Measurements from ENCODE around the gene ZNF584. TPM values are rescaled to one million over a fixed set of nuclear protein-coding genes. Genes with fewer than 3 reads are reported as not detected.

ZNF584 gene
- total and polyA plus RNA-seq, 2 donors (not counting 1 experiment from before 2014, with no cell fraction given), result 3.0 to 12.3 TPM

- TF ChIP-seq CTCF (IDR thresholded peaks at IDR 0.05) (no peak), EZH2 (IDR thresholded peaks at IDR 0.05; ENCODE audit: borderline replicate concordance, insufficient read depth, low read depth, low read length, poor library complexity, severe bottlenecking) (no peak)
- H2AFZ ChIP-seq (ENCODE audit: insufficient read depth, low read depth, low read length, poor library complexity, severe bottlenecking), result peak within 1 kb of the TSS; percentile 87
- H3K79me2 ChIP-seq (ENCODE audit: control insufficient read depth, insufficient read depth, low read length), result no peaks in the 10 kb centered on the region
- peak within 1 kb of the TSS; percentile 81 for H3K4me2 ChIP-seq (replicated peaks; ENCODE audit: low read depth, low read length, poor library complexity, severe bottlenecking)
- peak within 1 kb of the TSS; percentile 95 for H3K4me3 Mint-ChIP-seq
- H3K4me1 ChIP-seq (ENCODE audit: control insufficient read depth in 2 of 2, insufficient read depth in 2 of 2, low read length in 2 of 2), result peaks cover 11 to 30% of the 10 kb centered on the region in 2 donors
- peak; percentile 99 for DNase-seq
- H3K9ac ChIP-seq (ENCODE audit: low read length), result peak within 1 kb of the TSS; percentile 75
- ATAC-seq (ENCODE audit: low read depth), result peak; percentile 83
- H3K9me3 ChIP-seq (ENCODE audit: control extremely low read depth in 1 of 3, control insufficient read depth in 2 of 3, insufficient read depth in 1 of 3, low read length in 2 of 3), result peaks cover 0 to 3% (median 0%) of the 10 kb centered on the region in 3 donors
- CTCF ChIA-PET, result interaction anchor here (0.5 to 1.3 kb wide), 9 partner anchors 10 to 544 kb away, joined by 3 to 8 read pairs (median 4); partner anchors contain the start of genes ZBTB45 and ZNF584
- intact Hi-C loops (cut with micrococcal nuclease), result loop anchor here (1.0 to 5.0 kb wide), 11 partner anchors 15 to 196 kb away; partner anchors contain the start of genes ERVK3-1, UBE2M, ZNF324B and ZNF446
- peak within 1 kb of the TSS; percentile 69 to 90 (median 74) for H3K4me3 ChIP-seq (ENCODE audit: control extremely low read depth in 1 of 5, extremely low read depth in 1 of 5, insufficient read depth in 1 of 5, low read depth in 2 of 5, low read length in 4 of 5)
- H3K27ac Mint-ChIP-seq, result peak within 1 kb of the TSS; percentile 97
- H3K27me3 ChIP-seq (replicated peaks in 1 of 4; ENCODE audit: control extremely low read depth in 1 of 4, control insufficient read depth in 3 of 4, insufficient read depth in 4 of 4, low read length in 3 of 4), result peaks cover 0 to 13% (median 5%) of the 10 kb centered on the region in 4 experiments
- no peaks in the 10 kb centered on the region for H3K9me3 Mint-ChIP-seq (ENCODE audit: insufficient read depth)
- no peaks in the 10 kb centered on the region for H3K36me3 ChIP-seq (replicated peaks in 1 of 2; ENCODE audit: control extremely low read depth in 1 of 2, control insufficient read depth in 1 of 2, extremely low read depth in 1 of 2, insufficient read depth in 2 of 2, low read length in 1 of 2)
- peaks cover 3% of the 10 kb centered on the region for H3K27me3 Mint-ChIP-seq
- POLR2A ChIA-PET, result interaction anchor here (0.5 to 3.7 kb wide), 21 partner anchors 13 to 1609 kb away, joined by 3 to 35 read pairs (median 6); partner anchors contain the start of genes ERVK3-1, RPS5, TRIM28 and UBE2M
- peaks cover 17% of the 10 kb centered on the region for H3K4me1 Mint-ChIP-seq
- H4K20me1 ChIP-seq (ENCODE audit: control insufficient read depth, insufficient read depth, low read length, poor library complexity, severe bottlenecking), result no peaks in the 10 kb centered on the region
- H3K27ac ChIP-seq (ENCODE audit: low read length in 2 of 2), result peak within 1 kb of the TSS; percentile 80 to 81
- WGBS (ENCODE audit: insufficient coverage), result under 1% methylated on average over 74 of the region's 74 CpGs
Measured at GRCh38 chr19:58362272-58362994, 46.0 kb upstream of the ZNF584 start, which contains the start of gene ZNF497. Gene ZNF497 (minus strand): TSS chr19:58362751. CDS start chr19:58357635, 5,116 bp downstream.

Measured in B cell (primary cell).